Measurements from ENCODE around the gene GOLIM4. TPM values are rescaled to one million over a fixed set of nuclear protein-coding genes. Genes with fewer than 3 reads are reported as not detected.
A peak's percentile ranks its signal among the peaks of the same experiment; 100 is the strongest.

The GOLIM4 gene
- total RNA-seq, 1 donor from 2014 or later = 26.1 TPM

DNA sequence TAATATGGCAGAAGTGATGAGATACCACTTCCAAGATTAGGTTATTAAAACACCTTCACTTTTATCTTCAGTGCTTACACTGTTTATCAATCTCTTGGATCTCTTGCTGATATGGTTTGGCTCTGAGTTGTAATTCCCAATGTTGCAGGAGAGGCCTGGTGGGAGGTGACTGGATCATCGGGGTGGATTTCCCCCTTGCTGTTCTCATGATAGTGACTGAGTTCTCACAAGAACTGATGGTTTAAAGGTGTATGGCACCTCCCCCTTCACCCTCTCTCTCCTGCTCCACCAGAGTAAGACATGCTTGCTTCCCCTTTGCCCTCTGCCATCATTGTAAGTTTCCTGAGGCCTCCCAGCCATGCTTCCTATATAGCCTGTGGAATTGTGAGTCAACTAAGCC lies 11.8 kb downstream of the GOLIM4 start:
- Histone ChIP-seq H3K36me3 (ENCODE audit: control insufficient read depth, insufficient read depth, low read length) (no peaks in the 10 kb centered on the region), H3K4me3 (ENCODE audit: low read depth, low read length) (no peak overlapping the region), H3K27me3 (ENCODE audit: control insufficient read depth, insufficient read depth, low read length) (no peaks in the 10 kb centered on the region)
- TF ChIP-seq, protein P1, sequence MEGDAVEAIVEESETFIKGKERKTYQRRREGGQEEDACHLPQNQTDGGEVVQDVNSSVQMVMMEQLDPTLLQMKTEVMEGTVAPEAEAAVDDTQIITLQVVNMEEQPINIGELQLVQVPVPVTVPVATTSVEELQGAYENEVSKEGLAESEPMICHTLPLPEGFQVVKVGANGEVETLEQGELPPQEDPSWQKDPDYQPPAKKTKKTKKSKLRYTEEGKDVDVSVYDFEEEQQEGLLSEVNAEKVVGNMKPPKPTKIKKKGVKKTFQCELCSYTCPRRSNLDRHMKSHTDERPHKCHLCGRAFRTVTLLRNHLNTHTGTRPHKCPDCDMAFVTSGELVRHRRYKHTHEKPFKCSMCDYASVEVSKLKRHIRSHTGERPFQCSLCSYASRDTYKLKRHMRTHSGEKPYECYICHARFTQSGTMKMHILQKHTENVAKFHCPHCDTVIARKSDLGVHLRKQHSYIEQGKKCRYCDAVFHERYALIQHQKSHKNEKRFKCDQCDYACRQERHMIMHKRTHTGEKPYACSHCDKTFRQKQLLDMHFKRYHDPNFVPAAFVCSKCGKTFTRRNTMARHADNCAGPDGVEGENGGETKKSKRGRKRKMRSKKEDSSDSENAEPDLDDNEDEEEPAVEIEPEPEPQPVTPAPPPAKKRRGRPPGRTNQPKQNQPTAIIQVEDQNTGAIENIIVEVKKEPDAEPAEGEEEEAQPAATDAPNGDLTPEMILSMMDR (IDR thresholded peaks at IDR 0.05; ENCODE audit: insufficient read depth, low read length, severe bottlenecking) = no peak
- FAIRE-seq (no peak), DNase-seq (ENCODE audit: low read depth) (no peak)

DNA sequence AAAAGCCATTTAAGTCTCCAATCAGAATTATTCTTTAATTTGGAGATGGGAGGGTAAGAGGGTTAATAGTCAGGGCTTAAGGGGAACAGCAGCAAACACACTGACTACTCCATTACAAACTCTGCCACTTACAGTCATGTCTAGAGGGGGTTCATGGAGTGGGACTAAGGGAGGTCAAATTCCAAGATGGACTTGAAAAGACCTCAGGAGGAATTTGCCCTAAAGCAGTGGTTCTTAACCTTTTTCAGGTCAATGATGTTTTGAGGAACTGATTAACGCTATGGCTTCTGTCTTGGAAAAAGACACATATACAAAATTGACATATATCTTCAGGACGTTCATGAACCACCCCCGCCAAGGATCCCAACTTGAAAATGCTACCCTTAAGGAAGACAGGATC lies 13.9 kb downstream of the GOLIM4 start:
- H3K36me3 ChIP-seq (ENCODE audit: control insufficient read depth, insufficient read depth, low read length) = peaks cover 1% of the 10 kb centered on the region
- H3K27me3 ChIP-seq (ENCODE audit: control insufficient read depth, insufficient read depth, low read length) = no peaks in the 10 kb centered on the region
- no peak overlapping the region for H3K4me3 ChIP-seq (ENCODE audit: low read depth, low read length)
- no peak for FAIRE-seq
- TF ChIP-seq, protein P1 (IDR thresholded peaks at IDR 0.05; ENCODE audit: insufficient read depth, low read length, severe bottlenecking) = no peak
- DNase-seq (ENCODE audit: low read depth) = no peak

DNA sequence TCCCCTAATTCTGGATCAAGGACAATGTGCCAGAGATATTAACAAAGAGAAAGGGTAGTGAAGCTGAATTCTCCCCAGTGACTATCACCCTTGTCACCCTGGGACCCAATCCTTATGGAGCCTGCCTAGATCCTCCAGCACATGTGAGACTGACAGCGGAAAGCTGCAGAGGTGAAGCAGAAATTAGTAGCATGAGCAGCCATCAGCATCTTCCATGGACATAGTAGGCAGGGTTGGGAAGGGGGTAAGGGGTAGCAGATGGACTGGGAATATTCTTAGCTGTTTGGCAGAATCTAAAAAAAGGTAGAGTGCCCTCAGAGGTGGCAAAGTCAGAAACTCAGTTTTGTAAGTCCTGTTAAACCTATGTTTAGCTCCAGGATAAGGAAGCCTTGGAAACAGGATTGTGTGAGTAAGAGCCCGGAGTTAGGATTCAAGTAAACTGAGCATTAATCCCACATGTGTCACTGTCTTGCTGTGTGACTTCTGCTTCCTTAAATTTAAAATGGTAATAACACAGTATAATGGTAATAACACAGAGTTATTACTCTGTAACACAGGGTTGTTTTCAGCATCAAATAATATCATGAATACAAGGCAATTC lies 14.5 kb downstream of the GOLIM4 start:
- DNase-seq (ENCODE audit: low read depth) = peak; percentile 32
- no peaks in the 10 kb centered on the region for H3K27me3 ChIP-seq (ENCODE audit: control insufficient read depth, insufficient read depth, low read length)
- TF ChIP-seq, protein P1 (IDR thresholded peaks at IDR 0.05; ENCODE audit: insufficient read depth, low read length, severe bottlenecking) = no peak
- no peak overlapping the region for H3K4me3 ChIP-seq (ENCODE audit: low read depth, low read length)
- peaks cover 1% of the 10 kb centered on the region for H3K36me3 ChIP-seq (ENCODE audit: control insufficient read depth, insufficient read depth, low read length)
- FAIRE-seq = no peak

DNA sequence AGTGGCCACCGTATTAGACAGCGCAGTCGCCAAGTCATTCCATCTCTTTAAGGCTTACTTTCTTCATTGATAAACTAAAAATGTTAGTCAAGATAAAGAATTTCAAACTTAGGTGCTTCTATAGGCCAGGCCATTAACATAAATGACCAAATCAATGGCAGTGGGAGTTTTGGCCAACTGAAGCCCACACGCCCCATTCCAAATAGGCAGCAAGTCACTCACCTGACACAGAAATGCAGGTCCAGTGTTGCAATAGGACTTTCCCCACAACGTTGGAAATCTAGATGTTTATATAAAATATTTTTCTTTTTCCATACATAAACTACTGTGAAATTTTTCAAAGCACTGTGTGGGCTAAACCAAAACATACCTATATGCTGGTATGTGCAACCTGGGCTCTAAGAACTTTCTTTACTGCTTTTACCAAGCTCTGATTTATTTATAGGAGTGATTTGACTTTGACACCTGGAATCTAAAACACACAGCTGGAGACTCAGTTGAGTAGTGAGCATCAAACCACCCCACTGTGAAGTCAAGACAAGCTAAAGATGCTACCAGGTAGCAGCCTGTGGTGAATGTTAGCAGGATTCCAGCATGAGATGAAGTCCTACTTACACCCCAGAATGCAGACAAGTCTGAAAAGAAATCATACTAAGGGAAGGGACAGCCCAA lies 15.1 kb downstream of the GOLIM4 start:
- Histone ChIP-seq H3K36me3 (ENCODE audit: control insufficient read depth, insufficient read depth, low read length) (peaks cover 1% of the 10 kb centered on the region), H3K4me3 (ENCODE audit: low read depth, low read length) (no peak overlapping the region), H3K27me3 (ENCODE audit: control insufficient read depth, insufficient read depth, low read length) (no peaks in the 10 kb centered on the region)
- TF ChIP-seq, protein P1 (IDR thresholded peaks at IDR 0.05; ENCODE audit: insufficient read depth, low read length, severe bottlenecking) = no peak
- DNase-seq (ENCODE audit: low read depth) = no peak
- FAIRE-seq = no peak

DNA sequence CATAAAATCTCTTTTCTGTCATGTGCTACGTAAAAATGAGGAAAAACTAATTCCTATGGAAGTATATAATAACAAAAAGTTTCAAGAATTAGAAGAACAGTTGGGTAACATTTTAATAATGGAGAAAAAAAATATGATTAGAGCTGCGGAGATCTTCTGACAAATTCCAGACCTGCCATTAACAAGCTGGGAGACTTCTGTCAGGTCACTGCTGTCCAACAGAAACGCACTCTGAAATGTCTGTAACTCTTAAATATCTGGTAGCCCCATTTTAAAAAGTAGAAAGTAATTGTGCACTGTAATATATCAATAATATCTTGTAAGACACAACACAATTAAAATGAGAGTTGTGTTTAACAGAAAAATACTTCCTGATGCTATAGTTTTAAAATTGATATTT lies 15.7 kb downstream of the GOLIM4 start:
- Histone ChIP-seq H3K27me3 (ENCODE audit: control insufficient read depth, insufficient read depth, low read length) (no peaks in the 10 kb centered on the region), H3K4me3 (ENCODE audit: low read depth, low read length) (no peak overlapping the region), H3K36me3 (ENCODE audit: control insufficient read depth, insufficient read depth, low read length) (peaks cover 1% of the 10 kb centered on the region)
- FAIRE-seq (no peak), DNase-seq (ENCODE audit: low read depth) (no peak)
- TF ChIP-seq, protein P1 (IDR thresholded peaks at IDR 0.05; ENCODE audit: insufficient read depth, low read length, severe bottlenecking) = no peak
